ENCODE measurements around the gene SCAMP3.

Gene SCAMP3

GRCh38 chr1:155285063-155285462 is 22.9 kb upstream of the SCAMP3 start:
- no peak for DNase-seq (ENCODE audit: low read depth)

DNA sequence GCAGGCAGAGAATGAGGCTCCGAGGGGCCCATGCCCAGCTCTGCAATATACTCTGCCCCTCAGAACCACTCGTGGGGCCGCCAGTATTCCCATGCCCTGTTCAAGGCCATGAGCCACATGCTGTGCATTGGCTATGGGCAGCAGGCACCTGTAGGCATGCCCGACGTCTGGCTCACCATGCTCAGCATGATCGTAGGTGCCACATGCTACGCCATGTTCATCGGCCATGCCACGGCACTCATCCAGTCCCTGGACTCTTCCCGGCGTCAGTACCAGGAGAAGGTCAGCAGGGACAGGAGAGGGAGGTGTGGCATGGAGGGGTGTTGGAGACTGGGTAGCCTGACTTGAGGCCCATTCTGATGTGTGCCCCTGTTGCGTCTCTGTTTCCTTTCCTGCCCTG is 22.3 kb upstream of the SCAMP3 start:
- DNase-seq (ENCODE audit: low read depth): no peak

DNA sequence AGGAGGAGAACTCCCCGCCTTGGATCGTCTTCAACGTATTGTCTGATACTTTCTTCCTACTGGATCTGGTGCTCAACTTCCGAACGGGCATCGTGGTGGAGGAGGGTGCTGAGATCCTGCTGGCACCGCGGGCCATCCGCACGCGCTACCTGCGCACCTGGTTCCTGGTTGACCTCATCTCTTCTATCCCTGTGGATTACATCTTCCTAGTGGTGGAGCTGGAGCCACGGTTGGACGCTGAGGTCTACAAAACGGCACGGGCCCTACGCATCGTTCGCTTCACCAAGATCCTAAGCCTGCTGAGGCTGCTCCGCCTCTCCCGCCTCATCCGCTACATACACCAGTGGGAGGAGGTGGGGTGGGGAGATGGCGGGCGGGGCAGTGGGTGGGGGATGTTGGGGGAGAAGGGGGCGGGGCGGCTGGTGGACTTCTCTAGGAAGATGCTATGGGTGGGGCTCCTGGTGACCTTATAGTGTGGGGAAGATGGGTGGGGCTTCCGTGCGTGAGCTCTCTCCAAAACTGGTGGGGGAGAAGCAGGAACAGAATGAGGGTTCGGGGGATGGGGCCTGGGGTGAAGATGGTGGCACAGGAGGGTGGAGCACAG is 20.4 kb upstream of the SCAMP3 start:
- no peak for DNase-seq (ENCODE audit: low read depth)

DNA sequence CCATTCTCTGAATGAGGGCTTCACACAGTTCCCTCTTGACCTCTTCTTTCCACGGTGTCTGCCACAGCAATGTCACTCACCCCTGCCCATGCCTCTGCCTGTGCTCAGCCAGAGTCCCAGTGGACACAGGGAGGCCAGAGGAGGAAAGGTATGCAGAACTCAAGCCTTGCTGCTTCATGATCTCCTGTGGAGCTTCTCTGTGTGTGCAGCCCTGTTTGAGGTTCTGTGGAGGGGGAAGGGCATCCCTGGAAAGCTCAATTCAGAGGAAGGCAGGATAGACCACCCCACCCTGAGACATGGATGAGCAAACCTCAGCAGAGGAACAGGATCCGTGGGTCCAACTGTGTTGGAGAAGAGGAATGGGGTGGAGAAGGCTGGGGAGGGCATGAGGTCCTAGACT is 17.1 kb upstream of the SCAMP3 start:
- no peak for DNase-seq (ENCODE audit: low read depth)

DNA sequence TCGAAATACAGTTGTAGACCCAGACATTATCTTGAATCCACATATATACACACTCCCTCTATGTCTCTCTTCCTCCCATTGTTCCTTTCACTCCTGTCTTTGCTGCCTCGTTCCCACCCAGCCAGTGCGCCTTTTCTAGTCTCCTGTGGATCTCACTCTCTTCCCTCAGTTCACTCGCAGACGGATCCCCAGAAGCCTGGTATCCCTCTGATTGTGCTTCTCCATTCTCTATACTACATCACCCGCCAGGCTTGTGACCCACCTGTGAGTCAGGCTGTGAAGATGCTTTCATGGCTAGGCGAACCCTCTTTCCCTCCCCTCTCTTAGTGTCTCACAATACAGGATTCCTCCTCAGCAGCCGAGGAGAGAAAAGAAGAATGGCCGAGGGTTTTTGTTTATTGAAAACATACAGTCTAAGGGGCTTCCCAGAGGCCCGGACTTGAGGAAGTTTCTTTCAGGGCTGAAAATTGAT is 16.6 kb upstream of the SCAMP3 start:
- no peak for DNase-seq (ENCODE audit: low read depth)

- DNase-seq (ENCODE audit: low read depth): peak; percentile 33
These were observed 15.9 kb upstream of the SCAMP3 start for GRCh38 chr1:155277902-155278688.

DNA sequence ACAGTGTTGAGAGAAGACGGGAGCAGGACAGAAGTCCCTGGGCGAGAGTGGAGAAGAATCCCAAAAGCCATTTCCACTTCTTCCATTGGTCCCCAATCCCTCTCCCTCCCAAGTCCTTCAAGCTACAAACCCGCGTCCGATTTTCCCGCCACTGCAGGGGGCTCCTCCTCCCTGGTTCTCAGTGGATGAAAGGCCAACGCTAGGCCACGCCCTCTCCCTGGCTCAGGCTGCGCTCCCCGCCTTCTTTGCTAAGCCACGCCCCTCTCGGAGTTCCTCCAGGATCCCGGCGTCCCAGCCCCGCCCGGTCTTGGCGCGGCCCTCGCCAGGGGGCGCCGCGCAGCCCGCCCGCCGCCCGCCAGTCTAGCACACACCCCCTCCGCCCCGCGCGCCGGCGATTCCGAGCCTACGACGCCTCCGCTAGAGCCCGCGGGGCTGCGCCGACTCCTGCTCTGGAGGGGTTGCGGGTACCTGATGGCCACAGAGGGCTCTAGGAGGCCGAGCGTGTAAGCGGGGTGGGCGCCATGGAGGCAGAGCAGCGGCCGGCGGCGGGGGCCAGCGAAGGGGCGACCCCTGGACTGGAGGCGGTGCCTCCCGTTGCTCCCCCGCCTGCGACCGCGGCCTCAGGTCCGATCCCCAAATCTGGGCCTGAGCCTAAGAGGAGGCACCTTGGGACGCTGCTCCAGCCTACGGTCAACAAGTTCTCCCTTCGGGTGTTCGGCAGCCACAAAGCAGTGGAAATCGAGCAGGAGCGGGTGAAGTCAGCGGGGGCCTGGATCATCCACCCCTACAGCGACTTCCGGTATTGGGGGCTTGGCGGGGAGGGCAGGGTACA is 15.1 kb upstream of the SCAMP3 start, which contains the start of gene HCN3:
Gene HCN3 (plus strand): TSS at position 394 of the 832 bp plus-strand sequence. CDS start 128 bp downstream, at position 522.
- peak; percentile 82 for DNase-seq (ENCODE audit: low read depth)

DNA sequence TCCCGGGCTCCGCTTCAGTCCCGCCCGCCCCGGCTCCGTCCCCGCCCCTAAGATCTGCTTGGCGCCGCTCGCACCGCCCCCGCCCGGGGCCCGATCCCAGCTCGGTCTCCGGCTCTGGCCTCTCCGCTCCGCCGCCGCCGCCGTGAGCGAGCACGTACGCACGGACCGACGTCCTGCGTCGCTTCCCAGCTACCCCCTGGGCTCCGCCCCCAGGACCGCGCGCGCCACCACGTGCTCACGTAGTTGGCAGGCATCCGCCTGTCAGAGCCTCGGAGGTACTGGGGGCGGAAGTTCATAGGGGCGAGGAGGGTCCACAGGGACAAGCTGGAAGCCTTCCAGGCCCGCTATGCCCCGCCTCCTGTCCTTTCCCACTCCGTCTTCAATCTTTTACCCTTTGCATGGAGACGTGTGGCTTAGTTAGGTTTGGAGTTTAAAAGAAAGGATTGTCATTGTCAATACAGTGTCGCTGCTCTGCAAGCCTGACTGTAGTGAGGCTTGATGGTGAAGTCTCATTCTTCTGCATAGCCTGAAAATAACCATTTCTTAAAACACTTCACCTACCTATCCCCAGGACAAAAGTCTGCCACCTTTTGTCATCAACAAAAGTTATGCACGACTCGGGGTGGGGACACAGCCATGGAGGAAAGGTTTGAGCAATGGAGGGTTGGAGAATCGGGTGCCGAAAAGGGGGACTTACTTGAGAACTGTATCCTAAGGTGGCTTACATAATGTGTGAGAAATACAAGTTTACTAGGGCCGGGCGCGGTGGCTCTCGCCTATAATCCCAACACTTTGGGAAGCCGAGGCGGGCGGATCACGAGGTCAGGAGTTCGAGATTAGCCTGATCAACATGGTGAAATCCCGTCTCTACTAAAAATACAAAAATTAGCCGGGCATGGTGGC is 11.4 kb upstream of the SCAMP3 start, which contains the start of gene CLK2:
Gene CLK2 (minus strand): TSS at position 162 of the 903 bp plus-strand sequence. CDS start 2,527 bp downstream, outside the sequence.
- DNase-seq (ENCODE audit: low read depth): peak; percentile 89

GRCh38 chr1:155272466-155273342 is 10.5 kb upstream of the SCAMP3 start:
- DNase-seq (ENCODE audit: low read depth): no peak

- DNase-seq (ENCODE audit: low read depth): no peak
These were observed 7.2 kb upstream of the SCAMP3 start for GRCh38 chr1:155269381-155269780.

DNA sequence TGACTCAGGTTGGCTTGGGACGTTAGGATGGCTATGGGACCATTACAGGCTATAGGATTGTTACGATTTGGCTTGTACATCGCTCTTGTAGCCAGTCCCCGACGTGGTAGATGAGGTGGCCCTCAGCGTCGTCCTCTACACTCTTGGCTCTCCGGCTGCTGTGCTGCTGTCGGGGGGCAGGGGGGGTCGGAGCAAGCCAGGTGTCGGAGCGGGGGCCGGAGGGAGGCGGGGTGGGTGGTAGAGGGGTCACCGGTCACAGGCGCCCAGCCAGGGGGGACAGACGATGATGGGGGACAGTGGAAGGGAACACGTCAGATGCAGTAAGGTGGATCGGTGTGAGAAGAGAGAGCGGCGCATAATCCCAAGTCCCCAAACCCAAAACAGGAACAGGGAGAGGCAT is 6.5 kb upstream of the SCAMP3 start:
- no peak for DNase-seq (ENCODE audit: low read depth)

- no peak for DNase-seq (ENCODE audit: low read depth)
These were observed 5.2 kb upstream of the SCAMP3 start for GRCh38 chr1:155267373-155267772.

- no peak for DNase-seq (ENCODE audit: low read depth)
These were observed 4.4 kb upstream of the SCAMP3 start for GRCh38 chr1:155266553-155266952.

- DNase-seq (ENCODE audit: low read depth): no peak
These were observed 907 bp upstream of the SCAMP3 start for GRCh38 chr1:155263067-155263466.

- DNase-seq (ENCODE audit: low read depth): no peak
These were observed 688 bp downstream of the SCAMP3 start for GRCh38 chr1:155261493-155261851.

GRCh38 chr1:155260276-155260675 is 1.9 kb downstream of the SCAMP3 start:
- no peak for DNase-seq (ENCODE audit: low read depth)

GRCh38 chr1:155256058-155256852 is 5.9 kb downstream of the SCAMP3 start:
- DNase-seq (ENCODE audit: low read depth): no peak

DNA sequence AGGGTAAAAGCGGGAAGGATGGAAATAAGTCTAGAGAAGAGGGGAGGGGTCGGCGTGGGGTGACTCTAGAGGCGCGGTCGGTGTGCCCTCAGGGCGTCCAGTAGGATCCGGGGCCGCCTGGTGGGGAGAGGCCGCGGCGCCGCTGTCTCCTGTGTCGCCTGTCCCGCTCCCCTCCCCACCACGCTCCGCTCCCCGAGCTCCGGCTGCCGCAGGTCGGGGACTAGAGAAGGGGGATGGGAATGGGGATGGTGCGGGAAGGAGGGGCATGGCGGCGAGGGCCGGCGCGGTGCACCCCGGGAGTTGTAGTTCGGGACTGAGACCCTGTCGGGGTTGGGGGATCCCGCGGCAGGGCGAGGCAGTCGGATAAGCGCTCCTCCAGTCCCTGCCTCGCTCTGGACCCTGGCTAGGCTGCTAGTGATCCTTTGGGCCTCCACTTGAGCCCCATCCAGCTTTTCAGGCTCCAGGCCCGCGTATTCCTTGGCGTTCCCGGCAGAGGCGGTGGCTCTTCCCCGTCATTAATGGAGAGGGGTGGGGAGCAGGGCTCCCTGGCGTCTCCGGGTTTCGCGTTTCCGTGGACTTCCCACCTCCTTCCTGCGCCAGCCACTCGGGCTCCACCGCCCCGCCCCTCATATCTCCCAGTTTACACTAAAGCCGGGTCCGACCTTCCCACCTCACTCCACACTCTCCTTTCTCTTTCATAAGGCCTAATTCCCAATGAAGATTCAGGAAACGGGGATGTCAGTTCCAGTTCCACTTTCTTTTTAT is 6.7 kb downstream of the SCAMP3 start, which contains the start of gene ENTREP3:
Gene ENTREP3 (minus strand): TSS at position 241 of the 765 bp plus-strand sequence. CDS start 606 bp downstream, outside the sequence.
- DNase-seq (ENCODE audit: low read depth): no peak

Measured in stimulated activated CD8-positive, alpha-beta memory T cell treated with anti-CD3 and anti-CD28 coated beads, Interleukin-15, amount 100 ng/mL, for 24 hours (primary cell).